H54 (cell line): ENCODE data around the gene POLH.
"Not testable (repeated sequence)": the region's sequence is repeated elsewhere in the genome, so short reads cannot be mapped to it uniquely, and the experiment has no call there.

ENCODE experiments used
- DNase-seq: peaks from one replicate; pipeline ENCODE4 v3.0.0; 2011; ENCODE audit warnings: low spot score, mixed read lengths; ENCODE audit not compliant: insufficient read length
- FAIRE-seq: peaks from 3 replicates; lab custom pipeline; 2011; peaks lifted over from hg19 to GRCh38; lab: Jason Lieb, UNC
- POLR2A ChIP-seq: IDR thresholded peaks from 2 replicates; pipeline ENCODE4 v1.6.1; 2011; ENCODE audit warnings: low read depth, mild to moderate bottlenecking, low read length

The POLH gene

DNA sequence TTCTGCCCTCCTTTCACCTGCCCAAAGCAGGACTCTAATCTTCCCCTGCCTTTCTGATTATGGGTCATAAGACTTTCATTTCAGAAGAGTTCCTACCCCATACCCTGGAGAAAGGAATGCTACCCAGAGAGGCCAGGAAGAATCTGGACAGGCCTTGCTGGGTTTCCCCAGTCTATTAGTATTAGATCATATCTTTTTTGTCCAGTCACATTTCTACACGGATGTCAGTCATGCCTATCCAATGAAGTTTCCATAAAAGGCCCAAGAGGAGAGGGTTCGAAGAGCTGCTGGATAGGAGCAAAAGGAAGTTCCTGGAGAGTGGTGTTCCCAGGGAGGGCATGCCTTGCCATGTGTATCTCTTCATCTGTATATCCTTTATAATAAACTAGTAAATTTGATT lies 3.2 kb downstream of the POLH start:
- DNase-seq (no peak), FAIRE-seq (no peak)
- TF ChIP-seq POLR2A, result no peak

DNA sequence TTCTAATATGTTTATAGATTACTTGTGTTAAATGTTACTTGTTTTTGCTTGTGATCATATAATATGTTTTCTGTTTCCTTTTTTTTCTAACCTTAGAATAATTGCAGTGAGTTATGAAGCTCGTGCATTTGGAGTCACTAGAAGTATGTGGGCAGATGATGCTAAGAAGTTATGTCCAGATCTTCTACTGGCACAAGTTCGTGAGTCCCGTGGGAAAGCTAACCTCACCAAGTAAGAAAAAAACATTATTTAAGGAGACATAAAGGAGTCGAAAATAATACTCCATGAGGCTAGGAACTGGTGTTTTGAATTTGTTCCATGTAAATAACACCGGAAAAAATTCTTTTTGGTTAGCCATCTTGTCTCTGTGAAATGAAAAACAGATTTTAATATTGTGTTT lies 6.9 kb downstream of the POLH start:
- FAIRE-seq, result no peak
- no peak for DNase-seq
- TF ChIP-seq POLR2A, result no peak

DNA sequence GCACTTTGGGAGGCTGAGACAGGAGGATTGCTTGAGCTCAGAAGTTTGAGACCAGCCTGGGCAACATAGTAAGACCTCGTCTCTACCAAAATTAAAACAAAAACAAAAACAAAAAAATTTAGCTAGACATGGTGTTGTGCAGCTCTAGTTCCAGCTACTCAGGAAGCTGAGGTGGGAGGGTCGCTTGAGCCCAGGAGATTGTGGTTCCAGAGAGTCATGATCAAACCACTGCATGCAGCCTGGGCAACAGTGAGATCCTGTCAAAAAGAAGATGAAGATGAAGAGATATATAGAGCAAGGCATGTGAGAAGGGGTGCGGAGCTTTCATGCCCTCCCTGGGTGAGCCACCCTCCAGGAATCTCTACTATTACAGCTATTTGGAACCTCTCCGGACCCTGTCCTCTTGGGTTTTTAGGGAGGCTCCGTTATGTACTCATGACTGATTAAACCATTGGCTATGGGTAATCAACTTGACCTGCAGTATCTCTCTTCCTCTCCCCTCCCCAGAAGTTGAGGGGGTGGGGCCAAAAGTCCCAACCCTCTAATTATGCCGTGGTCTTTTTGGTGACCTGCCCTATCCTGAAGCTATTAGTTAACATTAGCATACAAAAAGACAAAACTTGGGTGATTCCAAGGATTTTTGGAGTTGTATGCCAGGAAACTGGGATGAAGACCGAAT lies 9.0 kb downstream of the POLH start:
- DNase-seq (no peak), FAIRE-seq (no peak)
- TF ChIP-seq POLR2A, result no peak

DNA sequence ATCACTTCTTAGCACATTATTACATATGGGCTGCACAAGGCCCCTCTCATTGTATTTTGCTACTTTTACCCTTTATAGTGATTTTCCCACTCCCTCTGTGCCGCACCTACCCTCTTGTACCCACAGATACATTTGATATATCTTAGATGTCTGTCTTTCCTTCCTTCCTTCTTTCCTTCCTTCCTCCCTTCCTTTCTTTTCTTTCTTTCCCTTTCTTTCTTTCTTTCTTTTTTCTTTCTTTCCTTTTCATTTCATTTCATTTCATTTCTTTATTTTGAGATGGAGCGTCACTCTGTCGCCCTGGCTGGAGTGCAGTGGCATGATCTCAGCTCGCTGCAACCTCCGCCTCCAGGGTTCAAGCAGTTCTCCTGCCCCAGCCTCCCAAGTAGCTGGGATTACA lies 12.2 kb downstream of the POLH start:
- no peak for TF ChIP-seq POLR2A
- no peak for FAIRE-seq
- DNase-seq, result no peak

DNA sequence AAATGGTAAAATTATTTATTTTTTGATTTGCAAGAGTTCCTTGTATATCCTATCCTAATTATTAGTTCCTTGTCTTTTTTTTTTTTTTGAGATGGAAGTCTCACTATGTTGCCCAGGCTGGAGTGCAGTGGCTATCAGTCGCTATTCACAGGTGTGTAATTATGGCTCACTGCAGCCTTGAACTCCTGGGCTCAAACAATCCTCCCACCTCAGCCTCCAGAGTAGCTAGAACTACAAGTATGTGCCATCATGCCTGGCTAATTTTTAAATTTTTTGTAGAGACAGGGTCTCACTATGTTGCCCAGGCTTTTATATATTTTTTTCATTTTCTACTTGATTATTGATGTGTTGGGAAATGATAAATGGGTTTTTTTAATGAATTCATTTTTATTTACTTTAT lies 13.6 kb downstream of the POLH start:
- not testable (repeated sequence) for FAIRE-seq, DNase-seq

DNA sequence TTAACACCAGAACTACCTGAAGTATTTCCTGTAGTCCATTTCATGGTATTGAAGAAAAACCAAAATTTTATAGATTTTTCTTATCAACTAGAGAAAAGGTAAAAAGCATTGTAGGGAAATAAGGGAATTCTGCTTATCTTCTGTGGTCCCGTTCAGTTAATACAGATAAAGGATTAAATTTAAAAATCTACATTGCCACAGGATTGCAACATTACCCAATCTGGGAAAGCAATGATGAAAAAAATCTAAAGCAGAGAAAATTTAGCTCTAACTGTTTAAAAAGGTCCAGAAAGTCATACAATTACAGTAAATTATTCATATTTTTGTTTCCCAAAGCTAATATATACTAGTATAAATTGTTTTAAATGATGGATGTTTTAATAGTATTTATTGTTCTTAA lies 18.0 kb downstream of the POLH start:
- DNase-seq (no peak), FAIRE-seq (no peak)
- no peak for TF ChIP-seq POLR2A

DNA sequence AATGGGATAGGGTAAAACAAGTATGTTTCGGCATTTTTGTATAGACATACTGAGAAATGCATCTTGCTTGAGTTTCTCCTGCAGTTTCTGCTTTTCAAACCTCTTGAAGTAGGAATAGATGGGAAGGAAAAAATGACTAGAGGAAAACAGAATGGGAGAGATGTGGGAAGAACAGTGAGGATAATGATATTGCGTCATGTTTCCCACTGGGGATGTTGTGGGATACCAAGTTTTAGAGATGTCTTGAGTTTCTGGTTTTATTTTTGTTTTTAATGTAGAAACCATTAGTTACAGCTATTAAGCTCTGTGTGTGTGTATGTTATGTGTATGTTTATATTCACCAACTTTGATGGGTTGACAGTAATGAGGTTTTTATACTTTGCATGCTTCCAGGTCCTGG lies 24.6 kb downstream of the POLH start:
- TF ChIP-seq POLR2A, result no peak
- FAIRE-seq (no peak), DNase-seq (no peak)

DNA sequence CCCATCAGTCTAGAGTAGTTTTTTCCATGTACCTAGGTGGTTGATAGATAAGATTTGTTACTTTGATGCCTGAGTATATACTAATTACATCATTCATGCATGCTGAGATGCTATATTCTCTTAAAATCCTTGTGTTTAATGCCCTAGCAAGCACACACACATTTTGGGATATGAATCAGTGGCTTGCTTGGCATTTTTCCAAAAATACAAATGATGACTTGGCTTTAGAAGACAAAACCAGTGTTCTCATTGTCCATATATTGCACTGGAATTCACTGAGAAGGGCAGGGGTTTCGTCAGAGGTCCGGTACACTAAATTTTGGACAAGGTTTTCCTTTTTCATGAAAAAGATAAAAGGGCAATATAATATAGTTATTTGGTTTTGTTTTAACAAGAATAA lies 28.2 kb downstream of the POLH start:
- FAIRE-seq (peak; percentile 85), DNase-seq (peak; percentile 42)
- TF ChIP-seq POLR2A, result no peak

DNA sequence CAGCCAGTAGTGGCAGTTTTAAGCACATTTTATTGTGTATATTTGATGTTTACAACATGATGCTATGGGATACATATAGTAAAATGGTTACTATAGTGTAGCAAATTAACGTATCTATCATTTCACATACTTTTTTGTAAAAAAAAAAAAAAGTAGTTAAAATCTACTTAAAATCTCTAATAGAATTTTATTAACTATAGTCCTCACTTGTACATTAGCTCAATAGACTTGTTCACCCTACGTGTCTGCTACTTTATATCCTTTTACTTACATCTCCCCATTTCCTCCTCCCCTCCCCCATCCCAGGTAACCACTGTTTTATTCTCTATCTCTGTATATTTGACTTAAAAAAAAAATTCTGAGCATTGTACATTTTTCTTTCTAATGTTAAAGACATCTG lies 30.0 kb downstream of the POLH start:
- no peak for FAIRE-seq
- no peak for DNase-seq
- no peak for TF ChIP-seq POLR2A

DNA sequence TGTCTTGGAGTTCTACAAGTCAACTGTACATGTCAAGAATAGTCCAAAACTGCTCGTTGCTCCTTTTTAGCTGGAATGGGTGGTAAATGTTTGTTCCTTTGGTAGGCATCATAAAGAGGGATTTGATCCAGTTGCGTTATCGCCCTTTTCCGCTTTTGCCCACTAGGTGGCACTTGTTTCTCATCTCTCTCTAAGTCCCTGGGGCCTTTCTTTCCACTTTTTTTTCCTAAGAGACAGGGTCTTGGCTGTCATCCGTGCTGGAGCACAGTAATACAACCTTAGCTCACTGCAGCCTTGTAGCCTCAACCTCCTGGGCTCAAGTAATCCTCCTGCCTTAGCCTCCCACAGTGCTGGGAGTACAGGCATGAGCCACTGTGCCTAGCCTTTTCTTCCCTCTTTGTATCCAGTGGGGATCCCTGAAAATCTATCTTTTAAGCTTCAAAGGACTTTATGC lies 32.4 kb downstream of the POLH start:
- FAIRE-seq, result peak; percentile 94
- no peak for TF ChIP-seq POLR2A
- peak; percentile 55 for DNase-seq

DNA sequence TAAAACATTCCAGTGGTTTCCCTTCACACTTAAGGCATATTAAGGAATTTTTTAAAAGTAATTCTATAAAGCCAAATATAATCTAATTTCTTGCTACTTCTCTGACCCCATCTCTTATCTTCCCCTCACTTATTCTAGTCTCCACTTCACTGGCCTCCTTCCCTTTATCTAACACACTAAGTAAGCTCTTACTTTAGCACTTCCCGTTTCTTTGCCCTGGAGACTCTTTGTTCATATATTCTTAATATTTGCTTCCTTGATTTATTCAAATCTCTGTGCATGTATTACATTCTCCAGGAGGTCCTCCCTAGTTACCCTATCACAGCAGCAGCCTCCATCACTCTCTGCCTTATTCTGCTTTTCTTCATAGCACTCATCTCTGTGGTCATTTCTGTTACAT lies 32.8 kb downstream of the POLH start:
- FAIRE-seq (no peak), DNase-seq (no peak)
- no peak for TF ChIP-seq POLR2A

DNA sequence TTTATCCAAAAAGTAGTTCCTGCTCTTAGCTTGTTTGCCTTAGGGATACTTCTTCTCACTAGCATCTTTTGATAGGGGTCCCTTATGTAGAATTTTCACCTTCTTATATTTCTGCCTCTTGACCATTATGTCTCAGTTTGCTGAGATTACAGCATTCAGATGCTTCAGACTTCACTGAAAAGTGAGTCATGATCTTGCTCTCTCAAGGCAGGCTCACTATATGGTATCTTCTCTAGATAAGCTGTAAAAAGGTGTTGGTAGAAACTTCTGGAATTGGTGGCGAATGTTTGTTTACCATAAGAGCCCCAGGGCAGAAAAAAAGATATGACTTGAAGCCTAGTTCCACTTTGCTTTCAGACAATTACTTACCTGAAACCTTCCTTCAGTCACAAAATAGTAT lies 33.4 kb downstream of the POLH start:
- TF ChIP-seq POLR2A, result no peak
- FAIRE-seq (no peak), DNase-seq (no peak)

DNA sequence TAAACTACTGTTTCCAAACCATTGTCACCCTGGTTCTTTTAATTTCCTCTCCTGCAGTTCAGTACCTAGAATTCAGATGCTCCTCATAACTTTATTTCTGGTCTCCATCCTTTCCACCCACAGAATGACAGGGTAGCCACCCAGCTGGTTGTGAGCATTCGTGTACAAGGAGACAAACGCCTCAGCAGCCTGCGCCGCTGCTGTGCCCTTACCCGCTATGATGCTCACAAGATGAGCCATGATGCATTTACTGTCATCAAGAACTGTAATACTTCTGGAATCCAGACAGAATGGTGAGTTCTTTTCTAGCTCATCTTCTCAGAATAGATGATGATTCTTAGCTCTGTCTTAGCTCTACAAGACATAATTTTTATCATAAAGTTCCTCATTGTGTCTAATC lies 34.4 kb downstream of the POLH start:
- peak; percentile 33 for FAIRE-seq

DNA sequence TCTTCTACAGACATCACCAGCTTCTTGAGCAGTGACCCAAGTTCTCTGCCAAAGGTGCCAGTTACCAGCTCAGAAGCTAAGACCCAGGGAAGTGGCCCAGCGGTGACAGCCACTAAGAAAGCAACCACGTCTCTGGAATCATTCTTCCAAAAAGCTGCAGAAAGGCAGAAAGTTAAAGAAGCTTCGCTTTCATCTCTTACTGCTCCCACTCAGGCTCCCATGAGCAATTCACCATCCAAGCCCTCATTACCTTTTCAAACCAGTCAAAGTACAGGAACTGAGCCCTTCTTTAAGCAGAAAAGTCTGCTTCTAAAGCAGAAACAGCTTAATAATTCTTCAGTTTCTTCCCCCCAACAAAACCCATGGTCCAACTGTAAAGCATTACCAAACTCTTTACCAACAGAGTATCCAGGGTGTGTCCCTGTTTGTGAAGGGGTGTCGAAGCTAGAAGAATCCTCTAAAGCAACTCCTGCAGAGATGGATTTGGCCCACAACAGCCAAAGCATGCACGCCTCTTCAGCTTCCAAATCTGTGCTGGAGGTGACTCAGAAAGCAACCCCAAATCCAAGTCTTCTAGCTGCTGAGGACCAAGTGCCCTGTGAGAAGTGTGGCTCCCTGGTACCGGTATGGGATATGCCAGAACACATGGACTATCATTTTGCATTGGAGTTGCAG lies 37.9 kb downstream of the POLH start:
- DNase-seq (no peak), FAIRE-seq (no peak)
- no peak for TF ChIP-seq POLR2A

More for the DNA sequence above, 34.4 kb downstream of the POLH start:
- TF ChIP-seq POLR2A, result no peak
- no peak for DNase-seq

DNA sequence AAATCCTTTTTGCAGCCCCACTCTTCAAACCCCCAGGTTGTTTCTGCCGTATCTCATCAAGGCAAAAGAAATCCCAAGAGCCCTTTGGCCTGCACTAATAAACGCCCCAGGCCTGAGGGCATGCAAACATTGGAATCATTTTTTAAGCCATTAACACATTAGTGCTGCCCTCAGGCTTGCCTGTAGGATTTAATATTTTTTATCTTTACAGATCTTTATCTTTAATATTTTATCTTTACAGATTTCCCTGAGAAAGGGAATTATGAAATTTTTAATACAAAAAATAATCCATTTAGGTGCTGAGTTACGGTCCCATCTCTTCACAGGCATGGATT lies 38.4 kb downstream of the POLH start:
- no peak for DNase-seq
- FAIRE-seq, result no peak
- no peak for TF ChIP-seq POLR2A
